Mucosa of descending colon (tissue), 3 donors: ENCODE data around the gene LCE3C. TPM values are rescaled to one million over a fixed set of nuclear protein-coding genes. Genes with fewer than 3 reads are reported as not detected.
"Not testable (repeated sequence)": the region's sequence is repeated elsewhere in the genome, so short reads cannot be mapped to it uniquely, and the experiment has no call there.

Experiments used
- ATAC-seq: fragments of 200-7000 bp; cut with Tn5 transposase; one replicate; pipeline ENCODE4 v1.9.1; 2020; ENCODE audit warnings: mild to moderate bottlenecking, moderate library complexity
- DNase-seq, 3 donors: peaks; one replicate each; pipeline ENCODE4 v3.0.0-alpha.2; 2020
- H3K36me3 ChIP-seq: fragments of 200-600 bp; one replicate; pipeline ENCODE4 v1.8.0; 2021; ENCODE audit warnings: low read depth, mild to moderate bottlenecking
- H3K4me1 ChIP-seq: fragments of 200-600 bp; one replicate; pipeline ENCODE4 v1.8.0; 2021; ENCODE audit warnings: low read depth, mild to moderate bottlenecking
- H3K4me3 ChIP-seq: fragments of 200-600 bp; one replicate; pipeline ENCODE4 v1.8.0; 2021; ENCODE audit warnings: mild to moderate bottlenecking
- H3K9me3 ChIP-seq: fragments of 200-600 bp; one replicate; pipeline ENCODE4 v1.8.0; 2021; ENCODE audit warnings: mild to moderate bottlenecking
- CTCF ChIP-seq: fragments of 200-600 bp; IDR thresholded peaks from one replicate; pipeline ENCODE4 v1.8.0; 2022; ENCODE audit warnings: antibody characterized with exemption, mild to moderate bottlenecking
- intact Hi-C, 2 donors: fragments of 100-400 bp; cut with DNase I in 1 of 2; cut with micrococcal nuclease in 1 of 2; formaldehyde crosslinking; loops; one replicate each; pipeline versions ENCODE4 v1.11.0 to v1.11.1; 2022; cut with DNase I, micrococcal nuclease
- long read RNA-seq, 2 donors: library from polyadenylated mRNA; unstranded; transcript quantifications; one replicate each; pipeline ENCODE4 v2.0.0, GENCODE V29; 2019 to 2021
- total RNA-seq, 3 donors: library from RNA; stranded (reverse); fragmentation: NEBNext Ultra II Directional in 2 of 3; extraction: Animal tissue kit (Norgen Biotek cat#: 25700) in 2 of 3; gene quantifications; one replicate each; pipeline versions ENCODE4 v1.2.1 to v1.2.4, GENCODE V29; 2021 to 2023
- donor health status: DM: no; HTN: no; CAD: no; lungs with moderate emphysema.
- donor health status: DM: no; HTN: no; CAD: no.
- donor health status: DM: no; HTN: yes; CAD: no.

Gene LCE3C, protein sequence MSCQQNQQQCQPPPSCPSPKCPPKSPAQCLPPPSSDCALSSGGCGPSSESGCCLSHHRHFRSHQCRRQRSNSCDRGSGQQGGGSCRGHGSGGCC
- not detected for total RNA-seq
- long read RNA-seq, donor 1 = 0 reads
- long read RNA-seq, donor 2 = 0 reads

DNA sequence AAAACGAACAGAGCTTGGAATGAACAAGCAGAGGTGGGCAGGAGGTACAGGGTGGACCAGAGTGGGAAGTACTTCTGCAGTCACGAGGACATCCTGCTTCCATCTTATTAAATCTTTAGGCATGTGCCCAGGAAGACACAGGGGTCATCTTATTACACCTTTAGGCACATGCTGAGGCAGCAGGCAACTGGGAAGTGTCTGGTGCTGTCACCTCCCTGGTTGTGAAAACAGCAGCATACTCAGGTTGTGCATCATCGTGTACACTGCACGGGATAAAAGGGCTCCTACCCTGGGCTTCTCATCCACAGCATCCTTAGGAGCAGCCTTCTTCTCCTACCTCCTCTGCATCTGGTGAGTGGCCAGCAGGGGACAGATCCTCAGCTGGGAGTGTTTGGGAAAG is at the start of gene LCE3C:
Gene LCE3C, plus strand, starts transcription at position 301 of the 400 bp plus-strand sequence. CDS start 498 bp downstream, outside the sequence.
- no peak for TF ChIP-seq CTCF
- no peak within 1 kb of the TSS for H3K4me3 ChIP-seq
- H3K4me1 ChIP-seq = no peaks in the 10 kb centered on the region
- DNase-seq (no peak), ATAC-seq (no peak)
- H3K36me3 ChIP-seq = no peaks in the 10 kb centered on the region
- intact Hi-C loops = no loop called here
- no peaks in the 10 kb centered on the region for H3K9me3 ChIP-seq

- Histone ChIP-seq H3K36me3 (no peaks in the 10 kb centered on the region), H3K4me1 (no peaks in the 10 kb centered on the region), H3K9me3 (peaks cover 6% of the 10 kb centered on the region), H3K4me3 (no peak overlapping the region)
- TF ChIP-seq CTCF = no peak
- intact Hi-C loops = no loop called here
- no peak for ATAC-seq
- no peak for DNase-seq
Measured at GRCh38 chr1:152565115-152565514, 34.9 kb upstream of the LCE3C start.

GRCh38 chr1:152565535-152566215 is 34.4 kb upstream of the LCE3C start:
- DNase-seq = no peak
- H3K4me3 ChIP-seq = no peak overlapping the region
- no peak for TF ChIP-seq CTCF
- intact Hi-C loops = no loop called here
- H3K9me3 ChIP-seq = peaks cover 6% of the 10 kb centered on the region
- ATAC-seq = no peak
- H3K36me3 ChIP-seq = no peaks in the 10 kb centered on the region
- no peaks in the 10 kb centered on the region for H3K4me1 ChIP-seq

DNA sequence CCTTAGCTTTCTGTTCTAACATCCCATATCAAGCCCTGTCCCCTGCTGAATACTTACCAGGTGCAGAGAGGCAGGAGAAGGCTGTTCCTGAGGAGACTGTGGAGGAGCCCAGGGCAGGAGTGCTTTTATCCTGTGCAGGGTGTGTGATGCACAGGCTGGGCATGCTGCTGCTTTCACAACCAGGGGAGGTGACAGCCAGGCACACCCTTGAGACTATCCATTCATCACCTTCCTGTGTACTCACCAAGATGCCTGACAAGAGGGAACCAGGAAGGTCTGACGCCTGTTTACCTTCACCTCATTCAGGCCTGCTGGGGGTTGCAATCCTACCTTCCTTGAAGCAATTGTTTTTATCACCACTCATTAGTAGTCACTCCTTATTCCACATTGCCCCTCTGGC is 33.4 kb upstream of the LCE3C start, which contains the start of gene LCE3E:
Gene LCE3E, minus strand, starts transcription at position 100 of the 400 bp plus-strand sequence. CDS start 572 bp downstream, outside the sequence.
- Histone ChIP-seq H3K4me3 (no peak within 1 kb of the TSS), H3K4me1 (no peaks in the 10 kb centered on the region), H3K36me3 (no peaks in the 10 kb centered on the region), H3K9me3 (peaks cover 6% of the 10 kb centered on the region)
- DNase-seq (no peak), ATAC-seq (no peak)
- intact Hi-C loops = no loop called here
- TF ChIP-seq CTCF = no peak

- TF ChIP-seq CTCF = no peak
- Histone ChIP-seq H3K4me3 (no peak overlapping the region), H3K36me3 (no peaks in the 10 kb centered on the region), H3K4me1 (no peaks in the 10 kb centered on the region), H3K9me3 (no peaks in the 10 kb centered on the region)
- ATAC-seq (no peak), DNase-seq (no peak)
- intact Hi-C loops = no loop called here
Measured at GRCh38 chr1:152577168-152577567, 22.9 kb upstream of the LCE3C start.

- H3K4me1 ChIP-seq, H3K36me3 ChIP-seq, ATAC-seq, H3K4me3 ChIP-seq, DNase-seq, intact Hi-C loops, H3K9me3 ChIP-seq: not testable (repeated sequence)
Measured at GRCh38 chr1:152579526-152579925, 20.5 kb upstream of the LCE3C start.
